MM.1S (cell line): ENCODE data around the gene FPGS.

Source experiments
- DNase-seq: peaks from one replicate; pipeline ENCODE4 v3.0.0-alpha.2; 2015
- H2AFZ ChIP-seq: fragments of 300-600 bp; sonication (generic); 2 replicates; pipeline ENCODE4 v1.6.0; 2016; ENCODE audit warnings: antibody characterized with exemption, low read length
- H3F3A ChIP-seq: fragments of 300-600 bp; sonication (generic); 2 replicates; pipeline ENCODE4 v1.6.1; 2016; ENCODE audit warnings: mild to moderate bottlenecking, antibody characterized with exemption, low read length, moderate library complexity, mixed read lengths; ENCODE audit not compliant: insufficient read depth
- H3K27ac ChIP-seq: fragments of 300-600 bp; sonication (generic); 2 replicates; pipeline ENCODE4 v1.5.1; 2016; ENCODE audit warnings: mild to moderate bottlenecking, low read length
- H3K27me3 ChIP-seq: fragments of 300-600 bp; sonication (generic); replicated peaks from 2 replicates; pipeline ENCODE4 v1.6.0; 2016; ENCODE audit warnings: low read length; ENCODE audit not compliant: insufficient read depth
- H3K36me3 ChIP-seq: fragments of 300-600 bp; sonication (generic); replicated peaks from 2 replicates; pipeline ENCODE4 v1.6.1; 2016; ENCODE audit warnings: mild to moderate bottlenecking, low read length, mixed read lengths; ENCODE audit not compliant: insufficient read depth
- H3K4me1 ChIP-seq: fragments of 300-600 bp; sonication (generic); 2 replicates; pipeline ENCODE4 v1.6.1; 2016; ENCODE audit warnings: low read length, mixed read lengths
- H3K4me2 ChIP-seq: fragments of 300-600 bp; sonication (generic); 2 replicates; pipeline ENCODE4 v1.6.0; 2016; ENCODE audit warnings: low read depth, low read length
- H3K4me3 ChIP-seq: fragments of 300-600 bp; sonication (generic); 2 replicates; pipeline ENCODE4 v1.5.1; 2016; ENCODE audit warnings: low read length, mixed read lengths
- H3K79me2 ChIP-seq: fragments of 300-600 bp; sonication (generic); 2 replicates; pipeline ENCODE4 v1.6.1; 2016; ENCODE audit warnings: mixed run types, low read length, mixed read lengths
- H3K9ac ChIP-seq: fragments of 300-600 bp; sonication (generic); 2 replicates; pipeline ENCODE4 v1.6.1; 2016; ENCODE audit warnings: low read length, mixed read lengths
- H3K9me2 ChIP-seq: fragments of 300-600 bp; sonication (generic); replicated peaks from 2 replicates; pipeline ENCODE4 v1.6.1; 2016; ENCODE audit warnings: mild to moderate bottlenecking, low read length, mixed read lengths; ENCODE audit not compliant: insufficient read depth
- H3K9me3 ChIP-seq: fragments of 300-600 bp; sonication (generic); replicated peaks from 2 replicates; pipeline ENCODE4 v1.6.1; 2016; ENCODE audit warnings: mild to moderate bottlenecking, low read length, mixed read lengths; ENCODE audit not compliant: insufficient read depth
- H4K20me1 ChIP-seq: fragments of 300-600 bp; sonication (generic); 2 replicates; pipeline ENCODE4 v1.6.1; 2016; ENCODE audit warnings: mild to moderate bottlenecking, low read length, moderate library complexity, mixed read lengths; ENCODE audit not compliant: insufficient read depth
- EZH2 ChIP-seq: fragments of 300-600 bp; sonication (generic); optimal IDR thresholded peaks from 2 replicates; pipeline ENCODE3; 2017; ENCODE audit warnings: low read depth, mild to moderate bottlenecking, antibody characterized with exemption, low read length, mixed read lengths
- EZH2phosphoT487 ChIP-seq: fragments of 300-600 bp; sonication (generic); IDR thresholded peaks from 2 replicates; pipeline ENCODE4 v1.6.1; 2018; ENCODE audit warnings: antibody characterized with exemption, low read length
- TF ChIP-seq, protein P1 (sequence below): fragments of 300-600 bp; sonication (generic); IDR thresholded peaks from 2 replicates; pipeline ENCODE4 v1.5.1; 2016; ENCODE audit warnings: antibody characterized with exemption, low read length, mixed read lengths

The FPGS gene

GRCh38 chr9:127758843-127759242 lies 43.8 kb upstream of the FPGS start:
- no peak overlapping the region for H3K9ac ChIP-seq
- DNase-seq = no peak
- no peaks in the 10 kb centered on the region for H4K20me1 ChIP-seq
- H3K4me2 ChIP-seq = no peak overlapping the region
- H3K9me3 ChIP-seq = no peaks in the 10 kb centered on the region
- H3K27ac ChIP-seq = no peak overlapping the region
- H2AFZ ChIP-seq = no peak overlapping the region
- no peaks in the 10 kb centered on the region for H3K9me2 ChIP-seq
- no peaks in the 10 kb centered on the region for H3K36me3 ChIP-seq
- no peak overlapping the region for H3K4me3 ChIP-seq
- no peak for TF ChIP-seq EZH2
- TF ChIP-seq EZH2phosphoT487 = no peak
- TF ChIP-seq, protein P1, sequence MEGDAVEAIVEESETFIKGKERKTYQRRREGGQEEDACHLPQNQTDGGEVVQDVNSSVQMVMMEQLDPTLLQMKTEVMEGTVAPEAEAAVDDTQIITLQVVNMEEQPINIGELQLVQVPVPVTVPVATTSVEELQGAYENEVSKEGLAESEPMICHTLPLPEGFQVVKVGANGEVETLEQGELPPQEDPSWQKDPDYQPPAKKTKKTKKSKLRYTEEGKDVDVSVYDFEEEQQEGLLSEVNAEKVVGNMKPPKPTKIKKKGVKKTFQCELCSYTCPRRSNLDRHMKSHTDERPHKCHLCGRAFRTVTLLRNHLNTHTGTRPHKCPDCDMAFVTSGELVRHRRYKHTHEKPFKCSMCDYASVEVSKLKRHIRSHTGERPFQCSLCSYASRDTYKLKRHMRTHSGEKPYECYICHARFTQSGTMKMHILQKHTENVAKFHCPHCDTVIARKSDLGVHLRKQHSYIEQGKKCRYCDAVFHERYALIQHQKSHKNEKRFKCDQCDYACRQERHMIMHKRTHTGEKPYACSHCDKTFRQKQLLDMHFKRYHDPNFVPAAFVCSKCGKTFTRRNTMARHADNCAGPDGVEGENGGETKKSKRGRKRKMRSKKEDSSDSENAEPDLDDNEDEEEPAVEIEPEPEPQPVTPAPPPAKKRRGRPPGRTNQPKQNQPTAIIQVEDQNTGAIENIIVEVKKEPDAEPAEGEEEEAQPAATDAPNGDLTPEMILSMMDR = no peak
- no peaks in the 10 kb centered on the region for H3K27me3 ChIP-seq
- no peaks in the 10 kb centered on the region for H3K79me2 ChIP-seq
- H3K4me1 ChIP-seq = no peaks in the 10 kb centered on the region
- H3F3A ChIP-seq = no peaks in the 10 kb centered on the region

- H3K36me3 ChIP-seq = no peaks in the 10 kb centered on the region
- no peaks in the 10 kb centered on the region for H3K27me3 ChIP-seq
- H3F3A ChIP-seq = no peaks in the 10 kb centered on the region
- H4K20me1 ChIP-seq = no peaks in the 10 kb centered on the region
- H3K79me2 ChIP-seq = no peaks in the 10 kb centered on the region
- H2AFZ ChIP-seq = no peak overlapping the region
- no peak overlapping the region for H3K27ac ChIP-seq
- no peaks in the 10 kb centered on the region for H3K9me2 ChIP-seq
- TF ChIP-seq EZH2 = no peak
- TF ChIP-seq, protein P1 = no peak
- TF ChIP-seq EZH2phosphoT487 = no peak
- H3K4me1 ChIP-seq = no peaks in the 10 kb centered on the region
- H3K9ac ChIP-seq = no peak overlapping the region
- H3K4me2 ChIP-seq = no peak overlapping the region
- no peak overlapping the region for H3K4me3 ChIP-seq
- no peak for DNase-seq
- H3K9me3 ChIP-seq = no peaks in the 10 kb centered on the region
These were observed 41.6 kb upstream of the FPGS start for GRCh38 chr9:127761061-127761460.

DNA sequence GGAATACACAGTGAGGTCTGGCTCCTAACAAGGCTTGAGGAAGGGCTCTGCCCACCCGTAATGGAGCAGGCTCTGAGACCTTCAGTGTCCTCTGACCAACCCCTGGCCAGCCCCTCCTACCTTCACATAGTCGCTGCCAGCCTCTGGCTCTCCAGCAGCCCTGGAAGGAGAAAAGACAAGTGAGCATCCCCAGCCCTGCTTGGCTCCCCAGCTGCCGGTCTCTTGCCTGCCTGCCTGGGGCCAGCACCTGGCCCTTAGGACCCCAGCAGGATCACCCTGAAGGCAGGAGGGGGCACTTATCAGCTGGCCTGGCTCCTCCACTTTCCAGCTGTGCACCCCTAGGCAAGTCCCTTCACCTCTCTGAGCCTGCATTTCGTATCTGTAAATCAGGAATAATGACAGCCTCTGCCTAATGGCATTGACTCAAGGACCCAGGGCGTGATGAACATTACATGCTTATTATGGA lies 41.2 kb upstream of the FPGS start:
- no peak for TF ChIP-seq EZH2phosphoT487
- no peak for TF ChIP-seq EZH2
- TF ChIP-seq, protein P1 = no peak
- Histone ChIP-seq H3K9me2 (no peaks in the 10 kb centered on the region), H3K9ac (no peak overlapping the region), H3K27me3 (no peaks in the 10 kb centered on the region), H2AFZ (no peak overlapping the region), H3K9me3 (no peaks in the 10 kb centered on the region), H4K20me1 (no peaks in the 10 kb centered on the region), H3K27ac (no peak overlapping the region), H3K4me3 (no peak overlapping the region), H3K4me1 (no peaks in the 10 kb centered on the region), H3K4me2 (no peak overlapping the region), H3K36me3 (no peaks in the 10 kb centered on the region), H3K79me2 (no peaks in the 10 kb centered on the region), H3F3A (no peaks in the 10 kb centered on the region)
- DNase-seq = no peak
